GM19099 (cell line): ENCODE data around the gene PER2.

ENCODE experiments used
- POLR2A ChIP-seq: IDR thresholded peaks from 3 replicates; pipeline ENCODE4 v1.6.1; 2011; ENCODE audit warnings: low read depth; ENCODE audit not compliant: insufficient read length; ENCODE audit errors: extremely low read depth

Gene PER2

DNA sequence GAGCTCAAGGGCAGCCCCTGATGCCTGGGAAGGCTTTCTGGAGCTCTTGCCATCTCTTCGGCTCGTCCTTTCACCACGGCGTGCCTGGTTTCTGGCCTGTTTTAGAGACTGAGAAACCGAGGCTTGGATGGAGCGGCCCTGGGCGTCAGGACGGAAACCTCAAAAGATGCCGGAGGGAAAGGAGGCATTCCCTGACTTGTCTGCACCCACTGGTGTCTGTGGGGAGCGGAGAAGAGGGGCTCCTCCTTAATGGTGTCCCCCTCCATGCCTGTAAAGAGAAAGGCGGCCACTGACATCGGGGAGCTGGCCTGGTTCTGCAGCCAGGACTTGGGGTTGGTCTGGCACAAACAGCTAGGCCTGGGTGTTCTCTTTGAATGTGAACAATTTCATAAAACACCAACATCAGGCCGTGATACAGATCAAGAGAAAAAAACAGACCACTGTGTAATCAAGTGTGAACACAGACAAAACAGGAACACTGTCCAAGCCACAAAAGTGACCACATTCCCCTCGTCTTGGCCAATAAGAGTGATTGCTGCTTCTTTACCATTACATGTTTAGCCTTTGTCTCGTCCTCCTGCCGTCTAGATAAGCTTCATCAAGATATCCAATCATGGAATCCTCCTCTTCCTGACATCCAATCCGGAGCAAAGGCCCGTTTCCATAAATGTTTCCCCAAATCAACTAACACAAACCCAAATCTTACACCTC lies 84.3 kb downstream of the PER2 start:
- TF ChIP-seq POLR2A = no peak

GRCh38 chr2:238203094-238203972 lies 85.1 kb downstream of the PER2 start, which contains the start of gene ILKAP:
Gene ILKAP, minus strand, starts transcription at chr2:238203695. Its CDS starts 142 bp downstream, at chr2:238203553.
- peak; percentile 89 for TF ChIP-seq POLR2A

DNA sequence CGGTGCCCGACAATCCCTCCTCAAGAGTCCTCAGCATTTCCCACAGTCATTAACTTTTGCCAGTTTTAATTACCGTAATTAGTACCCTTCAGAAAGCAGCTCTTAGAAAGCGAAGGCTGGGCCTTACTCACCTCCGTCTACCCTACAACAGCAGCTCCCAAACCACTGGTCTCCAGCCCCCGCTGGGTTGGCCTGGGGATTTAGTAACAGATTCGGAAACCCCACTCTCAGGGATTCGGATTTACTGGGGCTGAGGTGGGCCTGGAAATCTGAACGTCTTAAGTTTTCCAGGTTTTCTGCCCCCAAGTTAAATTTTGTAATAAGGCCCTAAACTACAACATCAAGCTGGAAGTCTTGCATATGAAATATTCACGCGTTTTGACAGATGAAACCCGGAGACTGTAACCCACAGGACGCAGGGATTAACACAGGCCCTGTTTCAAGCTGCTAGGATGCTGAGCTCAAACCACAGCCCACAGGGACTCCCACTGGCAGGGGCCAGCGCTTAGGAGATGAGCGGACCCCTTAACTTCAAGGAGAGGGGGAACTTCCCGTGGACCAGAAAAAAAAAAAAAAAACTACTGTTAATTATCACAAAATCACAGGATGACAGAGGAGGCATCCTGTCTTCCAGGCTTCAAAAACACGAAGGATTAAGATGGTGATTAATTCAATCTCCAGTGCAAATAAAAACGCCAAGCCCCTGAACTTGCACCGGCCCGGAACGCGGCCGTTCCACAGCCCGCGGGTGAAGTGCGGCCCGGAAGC lies 85.9 kb downstream of the PER2 start:
- TF ChIP-seq POLR2A = no peak
